Gastroesophageal sphincter (tissue), 3 donors: Measurements from ENCODE around the gene APOA4.

Experiments used
- POLR2AphosphoS5 ChIP-seq: sonication (generic); formaldehyde crosslinking; IDR thresholded peaks from one replicate; pipeline ENCODE4 v1.6.1; 2017; ENCODE audit warnings: antibody characterized with exemption
- TF ChIP-seq, protein P1 (sequence below), 4 experiments: fragments of 200-600 bp in 2 of 4; fragments of 450-650 bp in 2 of 4; sonication (generic) in 1 of 4; IDR thresholded peaks; one replicate each; pipeline ENCODE4 v1.5.1; 2017 to 2019; ENCODE audit warnings: antibody characterized with exemption in 4 of 4, mild to moderate bottlenecking in 2 of 4, moderate library complexity in 2 of 4

DNA sequence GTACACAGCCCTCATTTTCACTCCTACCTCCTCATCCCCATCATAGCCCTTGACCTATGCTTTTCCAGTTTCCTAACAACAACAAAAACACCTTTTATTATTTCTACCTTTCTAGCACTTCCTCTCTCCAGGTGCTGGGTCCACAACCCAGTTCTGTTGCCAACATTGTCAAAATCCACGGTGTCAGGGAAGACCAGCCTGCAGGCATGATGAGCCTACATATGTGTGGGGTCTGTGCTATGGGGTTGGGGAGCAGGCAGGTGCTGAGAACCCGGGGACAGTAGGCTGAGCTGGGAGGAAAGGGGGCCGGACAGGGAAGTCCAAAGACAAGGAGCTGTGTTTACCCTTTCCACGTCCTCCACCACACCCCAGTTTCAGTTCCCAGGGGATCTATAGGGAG is 34.6 kb downstream of the APOA4 start:
- TF ChIP-seq POLR2AphosphoS5: no peak
- TF ChIP-seq, protein P1, sequence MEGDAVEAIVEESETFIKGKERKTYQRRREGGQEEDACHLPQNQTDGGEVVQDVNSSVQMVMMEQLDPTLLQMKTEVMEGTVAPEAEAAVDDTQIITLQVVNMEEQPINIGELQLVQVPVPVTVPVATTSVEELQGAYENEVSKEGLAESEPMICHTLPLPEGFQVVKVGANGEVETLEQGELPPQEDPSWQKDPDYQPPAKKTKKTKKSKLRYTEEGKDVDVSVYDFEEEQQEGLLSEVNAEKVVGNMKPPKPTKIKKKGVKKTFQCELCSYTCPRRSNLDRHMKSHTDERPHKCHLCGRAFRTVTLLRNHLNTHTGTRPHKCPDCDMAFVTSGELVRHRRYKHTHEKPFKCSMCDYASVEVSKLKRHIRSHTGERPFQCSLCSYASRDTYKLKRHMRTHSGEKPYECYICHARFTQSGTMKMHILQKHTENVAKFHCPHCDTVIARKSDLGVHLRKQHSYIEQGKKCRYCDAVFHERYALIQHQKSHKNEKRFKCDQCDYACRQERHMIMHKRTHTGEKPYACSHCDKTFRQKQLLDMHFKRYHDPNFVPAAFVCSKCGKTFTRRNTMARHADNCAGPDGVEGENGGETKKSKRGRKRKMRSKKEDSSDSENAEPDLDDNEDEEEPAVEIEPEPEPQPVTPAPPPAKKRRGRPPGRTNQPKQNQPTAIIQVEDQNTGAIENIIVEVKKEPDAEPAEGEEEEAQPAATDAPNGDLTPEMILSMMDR (IDR thresholded peaks at IDR 0.05): no peak
